Esophagus muscularis mucosa (tissue), 4 donors: ENCODE data around the gene TAPT1. TPM values are rescaled to one million over a fixed set of nuclear protein-coding genes. Genes with fewer than 3 reads are reported as not detected.

Source experiments
- DNase-seq: peaks from one replicate; pipeline ENCODE4 v3.0.0-alpha.2; 2017; ENCODE audit errors: extremely low spot score
- H3K27ac ChIP-seq, 4 donors: fragments of 200-600 bp; sonication (generic); replicated peaks in 1 of 4; 1 replicate in 3 of 4; 2 replicates in 1 of 4; pipeline ENCODE4 v1.5.1; 2016 to 2019; ENCODE audit warnings: mild to moderate bottlenecking in 1 of 4
- H3K27me3 ChIP-seq, 4 donors: fragments of 200-600 bp; sonication (generic); one replicate each; pipeline versions ENCODE4 v1.5.1 to v1.6.0; 2016 to 2019
- H3K36me3 ChIP-seq, 4 donors: fragments of 200-600 bp; sonication (generic); one replicate each; pipeline ENCODE4 v1.5.1; 2016 to 2019
- H3K4me1 ChIP-seq, 4 donors: fragments of 200-600 bp; sonication (generic); one replicate each; pipeline ENCODE4 v1.5.1; 2016 to 2019
- H3K4me3 ChIP-seq, 4 donors: fragments of 200-600 bp; sonication (generic); 1 replicate in 2 of 4; 2 replicates in 2 of 4; pipeline ENCODE4 v1.5.1; 2016 to 2019; ENCODE audit warnings: mild to moderate bottlenecking in 4 of 4, moderate library complexity in 1 of 4
- H3K9me3 ChIP-seq, 4 donors: fragments of 200-600 bp; sonication (generic); 1 replicate in 3 of 4; 2 replicates in 1 of 4; pipeline ENCODE4 v1.5.1; 2016 to 2019
- EP300 ChIP-seq: sonication (generic); formaldehyde crosslinking; IDR thresholded peaks from one replicate; pipeline ENCODE4 v1.6.1; 2017; ENCODE audit warnings: antibody characterized with exemption
- POLR2A ChIP-seq: fragments of 450-650 bp; IDR thresholded peaks from one replicate; pipeline ENCODE4 v1.6.1; 2017; ENCODE audit warnings: antibody characterized with exemption, moderate library complexity, mild to moderate bottlenecking, low read depth
- POLR2AphosphoS5 ChIP-seq, 2 donors: sonication (generic); formaldehyde crosslinking; IDR thresholded peaks; one replicate each; pipeline ENCODE4 v1.6.1; 2017; ENCODE audit warnings: antibody characterized with exemption in 2 of 2
- WGBS: methylation state at CpG from one replicate; pipeline ENCODE4 v1.1.5; 2018; 5-methylcytosine and 5-hydroxymethylcytosine counted together
- intact Hi-C: fragments of 100-400 bp; cut with DNase I; formaldehyde crosslinking; loops from one replicate; pipeline ENCODE4 v1.15.1; 2023
- total RNA-seq, 4 donors: library from RNA; depleted of rRNA; stranded (reverse); fragments of >200 nt; gene quantifications; one replicate each; pipeline versions ENCODE4 v1.1.0 to v1.2.1, GENCODE V29; 2016
- TF ChIP-seq, protein P1 (sequence below), 3 experiments: fragments of 200-600 bp in 2 of 3; fragments of 450-650 bp in 1 of 3; sonication (generic) in 2 of 3; IDR thresholded peaks; one replicate each; pipeline ENCODE4 v1.5.1; 2017 to 2019; ENCODE audit warnings: antibody characterized with exemption in 3 of 3, mild to moderate bottlenecking in 2 of 3, moderate library complexity in 1 of 3

TAPT1 gene
- total RNA-seq, 4 donors from 2014 or later: 18.1 to 27.4 (median 21.6) TPM

DNA sequence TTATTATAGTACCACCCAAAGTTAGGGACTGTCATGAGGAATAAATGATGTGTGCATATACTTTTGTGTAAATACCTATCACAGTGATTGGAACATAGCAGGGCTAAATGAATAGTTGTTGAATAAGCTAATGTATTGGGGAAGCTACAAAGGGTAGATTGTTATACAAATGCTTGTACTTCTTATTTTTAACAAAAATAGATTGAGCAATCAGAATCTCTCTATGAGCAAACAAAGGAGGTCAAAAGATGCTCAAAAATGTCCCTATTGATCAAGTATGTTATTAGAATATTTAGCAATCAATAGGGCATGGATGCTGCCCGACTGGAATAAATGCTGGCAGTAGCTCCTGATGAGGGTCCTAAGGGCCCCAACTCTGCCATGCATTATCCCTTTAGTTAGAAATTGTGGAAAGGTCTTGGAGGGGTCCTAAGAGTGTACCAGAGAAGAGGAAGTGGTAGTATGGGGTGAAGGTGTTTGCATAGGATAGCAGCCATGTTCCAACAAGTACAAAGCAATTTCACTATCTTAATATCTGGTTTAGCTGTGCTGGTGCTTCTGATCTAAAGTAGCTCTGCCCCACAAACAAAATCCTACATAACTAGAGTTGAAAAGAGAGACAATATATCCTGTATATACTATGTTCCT lies 33.1 kb upstream of the TAPT1 start:
- H3K9me3 ChIP-seq: no peaks in the 10 kb centered on the region
- peaks cover 0 to 19% (median 8%) of the 10 kb centered on the region in 4 donors for H3K36me3 ChIP-seq
- no peak for TF ChIP-seq POLR2A
- TF ChIP-seq POLR2AphosphoS5 (IDR thresholded peaks at IDR 0.05): no peak
- TF ChIP-seq, protein P1, sequence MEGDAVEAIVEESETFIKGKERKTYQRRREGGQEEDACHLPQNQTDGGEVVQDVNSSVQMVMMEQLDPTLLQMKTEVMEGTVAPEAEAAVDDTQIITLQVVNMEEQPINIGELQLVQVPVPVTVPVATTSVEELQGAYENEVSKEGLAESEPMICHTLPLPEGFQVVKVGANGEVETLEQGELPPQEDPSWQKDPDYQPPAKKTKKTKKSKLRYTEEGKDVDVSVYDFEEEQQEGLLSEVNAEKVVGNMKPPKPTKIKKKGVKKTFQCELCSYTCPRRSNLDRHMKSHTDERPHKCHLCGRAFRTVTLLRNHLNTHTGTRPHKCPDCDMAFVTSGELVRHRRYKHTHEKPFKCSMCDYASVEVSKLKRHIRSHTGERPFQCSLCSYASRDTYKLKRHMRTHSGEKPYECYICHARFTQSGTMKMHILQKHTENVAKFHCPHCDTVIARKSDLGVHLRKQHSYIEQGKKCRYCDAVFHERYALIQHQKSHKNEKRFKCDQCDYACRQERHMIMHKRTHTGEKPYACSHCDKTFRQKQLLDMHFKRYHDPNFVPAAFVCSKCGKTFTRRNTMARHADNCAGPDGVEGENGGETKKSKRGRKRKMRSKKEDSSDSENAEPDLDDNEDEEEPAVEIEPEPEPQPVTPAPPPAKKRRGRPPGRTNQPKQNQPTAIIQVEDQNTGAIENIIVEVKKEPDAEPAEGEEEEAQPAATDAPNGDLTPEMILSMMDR (IDR thresholded peaks at IDR 0.05): no peak
- TF ChIP-seq EP300: no peak
- no peak for DNase-seq
- intact Hi-C loops: no loop called here
- 83% methylated on average over 1 of the region's 1 CpG for WGBS
- no peak overlapping the region for H3K4me3 ChIP-seq
- no peaks in the 10 kb centered on the region for H3K27me3 ChIP-seq
- no peak overlapping the region for H3K27ac ChIP-seq
- H3K4me1 ChIP-seq: peaks cover 0 to under 1% (median 0%) of the 10 kb centered on the region in 4 donors

DNA sequence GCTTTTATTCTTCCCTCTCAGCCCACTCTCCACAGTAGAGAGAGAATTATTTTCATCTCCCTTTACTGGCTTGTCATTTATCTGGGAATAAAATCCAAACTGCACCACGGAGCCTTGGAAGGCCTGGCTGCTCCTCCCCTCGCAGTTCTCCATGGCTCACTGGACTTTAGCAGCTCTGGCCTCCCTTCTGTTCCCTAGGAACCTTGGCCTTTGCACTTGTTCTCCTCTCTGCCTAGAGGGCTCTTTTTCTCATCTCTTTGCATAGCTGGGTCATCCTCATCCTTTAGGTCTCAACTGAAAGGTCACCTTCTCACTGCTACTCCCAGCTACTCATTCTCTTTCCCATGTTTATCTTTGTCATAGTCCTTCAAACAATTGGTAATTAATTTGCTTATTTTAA lies 31.3 kb upstream of the TAPT1 start:
- DNase-seq: no peak
- TF ChIP-seq POLR2A (no peak), EP300 (no peak), POLR2AphosphoS5 (IDR thresholded peaks at IDR 0.05) (no peak)
- TF ChIP-seq, protein P1 (IDR thresholded peaks at IDR 0.05): no peak
- Histone ChIP-seq H3K27me3 (no peaks in the 10 kb centered on the region), H3K9me3 (no peaks in the 10 kb centered on the region), H3K4me3 (no peak overlapping the region), H3K27ac (no peak overlapping the region), H3K36me3 (peaks cover 0 to 25% (median 11%) of the 10 kb centered on the region in 4 donors), H3K4me1 (peaks cover 0 to 7% (median 0%) of the 10 kb centered on the region in 4 donors)
- WGBS: 84% methylated on average over 2 of the region's 2 CpGs
- intact Hi-C loops: no loop called here

DNA sequence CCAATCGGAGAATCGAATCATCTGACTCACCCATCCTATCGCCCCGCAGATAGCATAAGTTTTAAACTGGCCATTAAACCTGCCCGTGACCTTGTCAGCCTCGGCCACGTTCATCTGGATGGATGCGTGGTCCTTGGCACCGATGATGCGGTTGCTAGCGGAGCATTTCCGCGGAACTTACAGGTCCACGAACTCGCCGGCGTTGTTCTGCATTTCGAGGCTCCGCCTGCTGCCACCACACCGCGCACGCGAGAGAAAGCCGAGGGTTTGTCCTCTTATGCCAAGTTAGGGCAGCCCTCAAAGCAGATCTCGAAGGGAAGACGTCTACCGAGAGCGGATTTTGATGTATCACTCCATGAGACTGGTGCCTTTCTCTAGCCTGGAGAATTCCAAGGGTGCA lies 30.1 kb upstream of the TAPT1 start:
- Histone ChIP-seq H3K4me3 (no peak overlapping the region), H3K36me3 (peaks cover 0 to 30% (median 12%) of the 10 kb centered on the region in 4 donors), H3K9me3 (no peaks in the 10 kb centered on the region), H3K27me3 (no peaks in the 10 kb centered on the region), H3K4me1 (peaks cover 0 to 7% (median 0%) of the 10 kb centered on the region in 4 donors), H3K27ac (no peak overlapping the region)
- DNase-seq: no peak
- intact Hi-C loops: no loop called here
- TF ChIP-seq POLR2AphosphoS5 (IDR thresholded peaks at IDR 0.05): no peak
- TF ChIP-seq POLR2A: no peak
- TF ChIP-seq, protein P1 (IDR thresholded peaks at IDR 0.05): no peak
- no peak for TF ChIP-seq EP300
- WGBS: 94% methylated on average over 28 of the region's 28 CpGs

DNA sequence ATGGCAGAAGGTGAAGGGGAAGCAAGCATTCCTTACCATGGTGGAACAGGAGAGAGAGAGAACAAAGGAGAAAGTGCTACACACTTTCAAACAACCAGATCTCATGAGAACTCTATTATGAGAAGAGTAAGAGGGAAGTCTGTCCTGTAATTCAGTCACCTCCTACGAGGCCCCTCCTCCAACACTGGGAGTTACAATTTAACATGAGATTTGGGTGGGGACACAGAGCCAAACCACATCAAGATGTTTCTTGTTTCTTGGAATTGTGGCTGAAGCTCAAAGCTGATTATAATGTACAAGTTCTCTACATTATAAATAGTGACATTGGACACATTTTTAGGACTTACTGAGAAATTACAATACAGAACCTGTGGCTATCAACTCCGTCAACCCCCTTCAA lies 29.5 kb upstream of the TAPT1 start:
- no peaks in the 10 kb centered on the region for H3K9me3 ChIP-seq
- no peak overlapping the region for H3K27ac ChIP-seq
- DNase-seq: no peak
- TF ChIP-seq, protein P1 (IDR thresholded peaks at IDR 0.05): no peak
- no peak for TF ChIP-seq POLR2A
- no peak for TF ChIP-seq EP300
- TF ChIP-seq POLR2AphosphoS5 (IDR thresholded peaks at IDR 0.05): no peak
- H3K27me3 ChIP-seq: no peaks in the 10 kb centered on the region
- intact Hi-C loops: no loop called here
- peaks cover 0 to 30% (median 12%) of the 10 kb centered on the region in 4 donors for H3K36me3 ChIP-seq
- 100% methylated on average over 2 of the region's 2 CpGs for WGBS
- no peak overlapping the region for H3K4me3 ChIP-seq
- H3K4me1 ChIP-seq: peaks cover 0 to 7% (median 0%) of the 10 kb centered on the region in 4 donors
